ENCODE data around the gene NR5A1.

Gene NR5A1

GRCh38 chr9:124514125-124514524, 6.9 kb upstream of the NR5A1 start:
- no peak for DNase-seq (ENCODE audit: low read depth)

DNA sequence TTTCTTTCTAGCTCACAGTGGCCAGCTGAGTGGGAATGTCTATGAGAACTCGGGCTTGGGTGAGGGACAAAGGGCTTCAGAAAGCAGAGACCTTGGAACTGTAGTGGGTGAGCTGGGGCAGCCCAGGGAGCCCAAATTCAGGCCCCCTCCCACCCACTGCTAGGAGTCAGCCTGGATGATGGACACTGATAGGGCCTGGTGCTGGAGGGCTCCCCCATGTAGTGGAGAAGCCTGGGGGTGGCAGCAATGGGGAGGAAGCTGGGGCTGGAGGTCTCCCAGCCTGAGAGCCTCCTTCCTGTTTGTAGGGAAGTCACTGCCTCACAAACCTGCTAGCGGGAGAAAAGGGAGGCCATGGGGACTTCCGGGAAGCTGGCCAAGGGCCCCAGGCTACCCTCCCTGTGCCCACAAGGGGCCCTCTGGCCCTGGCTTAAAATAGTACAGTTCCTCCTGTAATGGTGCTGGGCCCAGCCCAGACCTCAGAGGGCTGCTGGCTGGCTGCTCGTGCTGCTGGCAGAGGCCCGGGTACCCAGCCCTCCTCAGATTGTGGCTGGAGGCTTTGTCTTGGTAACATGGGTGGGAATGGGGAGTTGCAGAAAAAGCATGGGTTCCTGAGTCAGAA, 6.3 kb upstream of the NR5A1 start:
- no peak for DNase-seq (ENCODE audit: low read depth)

DNA sequence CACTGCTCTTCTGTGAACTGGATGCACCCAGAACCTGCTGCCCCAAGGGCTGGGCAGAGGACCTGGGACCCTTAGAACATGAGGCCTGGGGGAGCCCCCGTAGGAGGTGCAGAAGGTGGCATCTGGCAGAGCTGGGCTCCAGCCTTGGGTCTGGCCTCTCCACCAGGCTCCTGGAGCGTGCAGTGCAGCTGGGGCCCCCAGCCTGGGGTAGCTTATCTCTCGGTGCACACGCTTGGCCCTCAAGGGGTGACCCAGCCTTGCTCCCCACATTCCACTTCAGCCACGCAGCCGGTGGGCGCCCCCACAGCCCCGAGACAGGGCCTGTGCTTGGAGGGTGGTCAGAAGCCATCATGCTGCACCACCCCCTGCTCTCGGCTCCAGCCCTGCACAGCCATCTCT, 5.6 kb upstream of the NR5A1 start:
- no peak for DNase-seq (ENCODE audit: low read depth)

GRCh38 chr9:124511891-124512805, 4.9 kb upstream of the NR5A1 start:
- no peak for DNase-seq (ENCODE audit: low read depth)

DNA sequence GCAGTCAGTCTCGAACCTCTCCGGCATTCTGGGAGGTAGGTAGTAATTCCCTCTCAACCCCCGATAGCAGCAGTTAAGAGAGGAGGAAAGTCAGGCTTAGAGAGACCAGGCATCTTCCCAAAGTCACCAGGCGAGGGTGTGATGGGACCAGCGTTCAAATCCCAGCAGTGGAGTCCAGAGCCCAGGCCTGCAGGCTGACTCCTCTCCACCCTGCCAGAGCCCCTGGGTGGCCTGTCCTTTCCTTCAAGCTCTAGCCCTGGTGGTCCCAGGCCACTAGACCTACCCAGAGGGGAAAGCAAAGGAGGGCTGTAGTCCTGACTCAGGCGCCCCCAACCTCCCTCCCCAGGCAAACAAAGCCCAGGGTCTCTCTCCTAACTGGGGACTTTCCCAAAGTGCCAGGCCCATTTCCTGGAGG, 4.2 kb upstream of the NR5A1 start:
- DNase-seq (ENCODE audit: low read depth), result no peak

DNA sequence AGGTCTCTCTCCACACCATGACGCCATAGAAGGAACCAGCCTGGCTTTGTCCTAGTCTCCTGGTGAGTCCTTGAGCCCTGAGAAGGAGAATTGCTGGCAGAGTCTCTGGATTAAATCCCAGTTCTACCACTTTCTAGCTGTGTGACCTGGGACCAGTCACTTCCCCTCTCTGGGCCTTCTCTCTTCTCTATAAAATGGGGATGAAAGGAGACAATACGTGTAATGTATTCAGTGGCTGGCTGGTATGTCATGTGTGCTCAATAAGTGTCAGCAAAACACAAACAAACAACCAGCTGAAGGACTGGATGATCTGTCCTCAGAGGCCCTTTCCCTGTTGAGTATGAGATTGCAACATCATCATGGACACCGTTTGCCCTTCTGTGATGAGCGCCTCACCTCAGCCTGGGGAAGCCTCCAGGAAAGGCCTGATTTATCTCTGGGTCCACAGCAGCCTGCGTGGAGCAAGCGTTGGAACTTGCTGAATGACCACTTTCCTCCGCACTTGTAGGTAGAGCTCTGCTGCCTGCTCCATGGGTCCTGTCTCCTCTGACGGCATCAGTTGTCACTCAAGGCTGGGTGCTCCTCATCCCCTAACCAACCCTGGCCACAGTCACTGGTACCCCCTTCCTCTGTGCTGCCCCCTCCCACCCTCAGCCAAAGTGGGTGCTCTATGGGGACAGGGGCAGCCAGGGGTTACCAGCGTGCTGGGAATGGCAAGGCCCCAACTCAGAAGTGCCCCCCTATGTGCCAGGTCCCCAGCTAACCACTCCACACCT, 3.6 kb upstream of the NR5A1 start:
- no peak for DNase-seq (ENCODE audit: low read depth)

DNA sequence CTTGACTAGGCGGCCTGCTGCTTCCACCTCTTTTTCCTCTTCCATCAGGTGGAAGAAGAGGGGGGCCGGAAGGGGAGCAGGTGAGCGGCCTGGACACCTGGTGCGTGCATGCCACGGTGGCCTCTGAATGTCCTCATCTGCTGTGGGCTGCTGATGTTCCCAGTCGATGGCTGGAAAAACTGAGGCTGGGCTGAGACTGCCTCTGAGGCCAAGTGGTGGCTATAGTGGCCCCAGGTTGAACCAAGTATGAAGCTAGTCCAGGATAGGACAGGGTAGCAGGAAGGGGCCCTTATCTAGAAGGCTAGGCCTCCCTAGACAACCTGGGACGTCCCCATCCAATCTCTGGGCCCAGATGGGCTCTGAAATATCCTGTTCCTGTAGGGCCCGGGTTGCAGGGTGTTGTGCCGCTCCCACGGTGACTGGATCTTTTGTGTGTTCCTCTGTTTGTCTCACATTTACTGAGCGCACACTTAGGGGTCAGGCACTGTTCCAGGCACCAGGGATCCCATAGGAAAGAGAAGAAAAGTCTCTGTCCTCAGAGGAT, 753 bp upstream of the NR5A1 start:
- no peak for DNase-seq (ENCODE audit: low read depth)

DNA sequence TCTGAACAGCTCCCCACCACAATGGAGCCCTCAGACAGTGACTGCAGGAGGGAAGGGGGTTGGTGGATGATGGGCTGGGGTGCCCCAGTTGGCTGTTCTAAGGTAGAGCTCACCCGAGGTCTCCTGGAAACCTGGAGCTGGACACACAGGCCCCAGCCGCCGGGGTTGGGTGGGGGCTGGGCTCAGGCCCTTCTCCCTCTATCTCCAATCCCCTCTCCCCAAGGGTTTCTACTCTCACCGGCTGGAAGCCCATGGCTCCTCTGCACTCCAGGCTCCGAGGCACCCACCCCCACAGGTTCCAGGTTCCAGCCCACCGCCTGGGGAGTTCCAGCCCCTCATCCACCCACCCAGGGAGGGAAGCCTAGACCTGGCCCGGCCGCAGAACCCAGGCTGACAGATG, 766 bp downstream of the NR5A1 start:
- no peak for DNase-seq (ENCODE audit: low read depth)

- no peak for DNase-seq (ENCODE audit: low read depth)
Measured at GRCh38 chr9:124505901-124506346, 1.3 kb downstream of the NR5A1 start.

DNA sequence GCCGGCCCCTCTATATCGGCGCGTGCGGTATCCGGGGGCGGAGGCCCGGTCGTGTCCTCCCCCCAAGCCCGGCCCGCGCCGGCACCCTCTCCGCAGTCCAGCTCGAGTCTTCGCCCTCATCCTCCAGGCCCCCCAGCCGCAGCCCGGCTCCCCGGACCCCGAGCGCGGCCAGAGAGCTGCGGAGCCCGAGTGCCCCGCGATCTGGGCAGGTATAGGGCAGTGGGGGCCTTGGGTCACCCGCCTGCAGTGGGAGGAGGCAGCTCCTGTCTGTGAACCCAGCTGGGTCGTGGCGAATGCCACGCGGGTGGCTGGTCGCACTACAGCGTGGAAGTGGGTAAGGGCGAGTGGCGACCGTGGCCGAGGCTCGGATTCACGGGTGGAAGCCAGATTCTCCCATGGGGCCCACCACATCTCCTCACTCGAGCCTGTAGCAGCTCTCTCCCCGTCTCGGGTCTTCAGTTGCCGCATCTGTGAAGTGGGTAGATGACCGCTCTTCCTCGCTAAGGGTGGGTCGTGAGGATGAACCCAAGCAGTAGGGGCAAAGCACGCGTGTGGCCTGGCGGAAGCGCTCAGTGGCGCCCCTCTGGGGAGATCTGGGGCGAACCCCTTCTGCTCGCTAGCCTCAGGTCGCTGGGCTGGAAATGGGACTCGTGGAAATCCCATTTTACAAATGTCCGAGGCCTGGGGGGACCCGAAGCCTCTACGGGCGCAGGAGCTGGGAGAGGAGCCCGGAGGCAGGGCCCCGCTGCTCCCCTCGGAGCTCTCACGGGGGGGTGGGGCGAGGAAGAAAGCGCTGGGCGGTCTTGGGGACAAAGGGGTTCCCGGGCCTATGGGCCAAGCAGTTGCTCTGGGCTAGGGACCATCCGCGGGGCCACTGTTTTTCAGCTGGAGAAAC, 1.9 kb downstream of the NR5A1 start:
- DNase-seq (ENCODE audit: low read depth), result no peak

DNA sequence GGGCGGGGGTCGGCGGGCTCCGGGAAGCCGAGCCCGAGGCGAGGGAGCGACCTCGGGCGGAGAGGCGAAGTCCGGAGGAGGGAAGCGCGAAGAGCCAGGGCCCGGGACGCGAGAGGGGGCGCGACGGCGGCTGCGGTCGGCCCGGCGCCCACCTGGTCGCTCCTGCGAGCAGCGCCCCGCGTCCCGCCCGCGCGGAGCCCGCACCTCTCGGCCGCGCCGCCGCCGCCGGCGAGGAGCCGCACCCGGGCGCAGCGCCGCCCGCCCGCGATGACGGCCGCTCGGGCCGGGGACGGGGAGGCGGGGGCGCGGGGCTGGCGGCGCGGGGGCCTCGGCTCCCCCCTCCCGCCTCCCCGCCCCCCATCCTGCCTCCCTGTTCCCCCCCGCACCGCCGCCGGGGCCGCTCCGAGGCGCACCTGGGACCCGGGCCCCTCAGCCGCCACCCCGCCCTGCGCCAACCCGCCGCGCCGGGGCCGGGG, 2.6 kb downstream of the NR5A1 start:
- DNase-seq (ENCODE audit: low read depth), result no peak

DNA sequence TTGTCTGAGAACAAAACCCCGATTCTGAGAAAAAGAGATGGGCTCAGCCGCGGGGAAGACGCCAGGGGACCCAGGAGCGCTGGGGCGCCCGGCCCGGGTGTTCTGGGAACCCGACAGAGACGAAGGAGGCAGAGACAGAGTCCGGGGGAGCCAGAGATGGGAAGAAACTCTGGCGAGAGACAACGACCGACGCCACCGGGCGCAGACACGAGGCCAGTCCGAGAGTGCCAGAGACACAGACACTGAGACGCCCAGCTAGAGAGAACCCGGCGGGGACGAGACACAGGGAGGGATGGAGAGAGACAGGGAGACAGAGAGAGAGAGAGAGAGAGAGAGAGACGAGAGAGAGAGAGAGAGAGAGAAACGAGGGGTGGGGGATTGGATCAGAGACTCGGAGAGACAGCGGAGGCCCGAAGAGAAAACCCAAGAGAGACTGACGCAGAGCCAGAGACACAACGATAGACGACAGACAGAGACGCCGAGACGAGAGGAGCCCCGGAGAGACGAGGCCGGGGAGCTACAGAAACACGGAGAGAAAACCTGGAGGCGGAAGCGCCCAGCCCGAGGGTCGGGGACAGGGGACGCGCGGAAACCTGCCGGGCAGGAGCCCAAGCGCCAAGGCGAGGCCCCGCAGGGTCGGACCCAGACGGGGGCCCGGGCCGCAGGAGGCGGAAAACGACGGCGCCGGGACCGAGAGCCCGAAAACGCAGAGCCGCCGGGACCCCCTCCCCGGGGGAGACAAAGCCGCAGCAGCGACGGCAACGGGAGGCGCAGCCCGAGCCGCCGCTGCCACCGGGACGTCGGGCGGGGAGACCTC, 3.3 kb downstream of the NR5A1 start:
- no peak for DNase-seq (ENCODE audit: low read depth)

DNA sequence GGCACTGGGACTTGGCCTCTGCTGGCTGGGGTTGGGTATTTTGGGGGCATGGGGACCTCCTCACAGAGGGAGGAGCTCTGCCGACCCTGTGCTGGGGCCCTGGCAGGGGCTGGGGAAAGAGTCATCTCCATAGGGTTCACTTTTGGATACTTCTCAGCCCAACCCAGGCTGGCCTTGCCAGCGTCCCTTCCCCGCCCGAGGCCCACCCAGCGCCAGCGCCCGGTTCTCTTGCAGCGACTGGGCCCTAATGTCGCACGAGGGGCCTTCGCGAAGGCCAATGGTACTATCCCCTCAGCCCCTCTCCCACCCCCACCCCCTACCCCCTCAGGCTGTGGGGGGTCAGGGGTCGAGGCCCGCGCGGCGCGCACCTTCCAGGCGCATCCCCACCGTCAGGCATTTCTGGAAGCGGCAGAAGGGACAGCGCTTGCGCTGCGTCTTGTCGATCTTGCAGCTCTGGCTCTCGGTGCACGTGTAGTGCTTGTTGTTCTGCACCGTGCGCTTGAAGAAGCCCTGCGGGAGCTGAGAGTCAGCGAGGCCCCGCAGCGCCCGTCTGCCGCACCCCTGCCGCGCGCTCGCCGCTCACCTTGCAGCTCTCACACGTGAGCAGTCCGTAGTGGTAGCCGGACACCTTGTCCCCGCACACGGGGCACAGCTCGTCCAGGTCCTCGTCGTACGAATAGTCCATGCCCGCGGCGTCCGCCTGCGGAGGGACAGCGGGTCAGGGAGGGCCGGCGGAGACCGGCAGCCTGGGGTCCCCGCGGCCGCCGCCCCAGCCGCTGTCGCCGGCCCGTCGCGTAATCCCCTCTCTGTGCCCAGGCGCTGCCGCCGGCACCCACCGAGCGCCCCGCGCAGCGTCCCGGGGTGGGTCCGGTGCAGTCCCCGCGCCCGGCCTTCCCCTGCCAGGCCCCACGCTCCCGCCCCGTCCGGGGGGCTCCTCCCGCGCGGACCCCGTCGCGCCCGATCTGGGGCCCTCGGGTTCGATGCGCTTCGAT, 4.2 kb downstream of the NR5A1 start:
- DNase-seq (ENCODE audit: low read depth), result no peak

- DNase-seq (ENCODE audit: low read depth), result no peak
Measured at GRCh38 chr9:124501771-124502320, 5.4 kb downstream of the NR5A1 start.

DNA sequence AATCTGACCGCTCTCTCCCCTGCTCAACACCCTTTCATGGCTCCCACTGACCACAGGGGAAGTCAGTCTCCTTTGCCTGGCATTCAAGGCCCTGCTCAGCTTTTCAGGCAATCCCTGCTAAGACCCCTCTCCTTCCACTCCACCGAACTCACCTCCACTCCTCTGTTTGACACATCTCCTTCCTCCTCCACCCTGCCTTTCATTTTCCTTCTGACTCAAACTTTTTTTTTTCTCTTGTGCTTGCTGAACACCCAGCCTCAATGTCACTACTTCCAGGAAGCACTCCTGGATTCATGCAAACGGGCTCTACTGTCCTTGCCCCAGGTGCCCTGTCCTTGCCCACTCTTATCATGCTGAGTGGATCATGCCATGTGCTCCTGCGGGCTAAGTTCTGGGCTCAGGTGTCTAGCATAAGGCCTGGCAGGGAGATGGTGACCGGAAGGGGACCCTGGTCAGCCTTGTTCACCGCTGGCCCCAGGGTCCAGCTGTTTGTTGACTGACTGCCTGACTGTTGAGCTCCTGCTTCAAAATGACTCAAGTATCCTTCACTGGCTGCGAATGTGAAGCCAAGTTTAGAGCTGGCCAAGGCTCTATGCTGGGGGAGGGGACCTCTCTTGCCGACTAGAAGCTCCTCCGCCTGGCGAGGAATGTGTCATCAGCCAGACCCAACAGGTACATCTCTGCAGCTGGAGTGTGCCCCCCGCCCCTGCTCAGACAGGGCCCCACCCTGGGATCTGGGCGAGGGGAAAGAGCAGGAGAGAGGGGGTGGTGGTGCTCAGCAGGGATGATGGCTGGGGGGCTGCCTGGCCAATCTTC, 6.2 kb downstream of the NR5A1 start:
- DNase-seq (ENCODE audit: low read depth), result no peak

DNA sequence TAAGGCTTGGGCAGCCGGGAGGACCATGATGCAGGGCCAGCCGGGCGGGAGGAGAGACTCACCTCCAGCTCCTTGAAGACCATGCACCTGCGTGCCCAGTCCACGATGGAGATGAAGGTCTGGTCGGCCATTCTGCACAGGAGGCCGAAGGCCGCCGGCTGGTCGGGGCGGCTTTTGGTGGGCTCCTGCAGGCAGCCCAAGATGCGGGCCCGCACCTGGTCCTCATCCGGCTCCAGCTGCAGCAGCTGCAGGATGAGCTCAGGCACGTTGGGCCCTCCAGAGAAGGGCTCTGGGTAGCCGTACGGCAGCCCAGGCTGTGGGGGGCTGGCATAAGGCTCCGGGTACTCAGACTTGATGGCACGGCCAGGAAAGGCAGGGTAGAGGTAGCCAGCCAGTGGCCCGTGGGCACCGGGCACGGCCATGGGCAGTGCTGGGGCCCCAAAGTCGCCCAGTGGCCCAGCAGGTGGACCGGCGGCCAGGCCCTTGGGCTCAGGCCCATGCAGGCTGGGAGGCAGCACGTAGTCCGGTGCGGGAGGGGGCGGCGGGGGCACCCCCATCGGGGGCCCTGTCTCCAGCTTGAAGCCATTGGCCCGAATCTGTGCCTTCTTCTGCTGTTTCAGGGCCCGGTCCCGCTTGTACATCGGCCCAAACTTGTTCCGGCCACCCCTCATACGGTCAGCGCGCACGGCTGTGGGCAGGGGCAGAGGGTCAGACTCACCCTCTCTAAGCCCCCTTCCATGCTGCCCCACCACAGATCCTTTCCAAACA, 7.0 kb downstream of the NR5A1 start:
- no peak for DNase-seq (ENCODE audit: low read depth)

- DNase-seq (ENCODE audit: low read depth), result no peak
Measured at GRCh38 chr9:124499216-124499615, 8.0 kb downstream of the NR5A1 start.
